Right hindlimb (tissue), 1 donor: ENCODE measurements around the gene SLC36A3.
"Not testable (repeated sequence)": the region's sequence is repeated elsewhere in the genome, so short reads cannot be mapped to it uniquely, and the experiment has no call there.

Experiments
- DNase-seq: peaks from one replicate; pipeline ENCODE4 v3.0.0-alpha.2; 2018

Gene SLC36A3

DNA sequence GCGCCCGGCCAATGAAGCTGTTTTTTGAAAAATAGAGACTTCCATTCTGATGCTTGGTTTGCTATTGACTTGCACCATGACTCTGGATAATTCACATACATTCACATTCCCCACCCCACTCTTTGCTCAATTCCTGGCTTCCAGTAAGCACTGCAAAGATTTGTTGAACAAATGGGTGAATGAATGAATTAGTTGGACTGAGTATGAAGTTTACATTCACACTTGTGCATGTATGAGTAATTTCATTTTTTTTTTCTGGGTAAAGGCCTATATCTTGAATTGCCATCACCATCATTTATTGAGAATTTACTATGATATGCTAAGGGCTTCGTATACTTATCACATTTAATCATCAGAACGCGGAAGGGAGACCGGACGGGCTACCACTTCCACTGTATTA is 65.9 kb downstream of the SLC36A3 start:
- no peak for DNase-seq

DNA sequence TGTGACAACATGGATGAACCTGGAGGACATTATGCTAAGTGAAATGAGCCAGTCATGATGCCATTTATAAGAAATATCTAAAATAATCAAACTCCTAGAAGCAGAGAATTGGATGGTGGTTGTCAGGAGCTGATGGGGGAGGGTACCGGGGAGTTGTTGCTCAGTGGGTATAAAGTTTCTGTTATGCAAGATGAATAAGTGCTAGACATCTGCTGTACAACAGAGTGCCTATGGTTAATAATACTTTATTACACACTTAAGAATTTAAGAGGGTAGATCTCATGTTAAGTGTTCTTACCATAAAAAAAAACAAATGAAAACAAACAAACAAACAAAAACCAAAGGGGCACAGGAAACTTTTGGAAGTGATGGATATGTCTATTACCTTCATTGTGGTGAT is 66.7 kb downstream of the SLC36A3 start:
- no peak for DNase-seq

DNA sequence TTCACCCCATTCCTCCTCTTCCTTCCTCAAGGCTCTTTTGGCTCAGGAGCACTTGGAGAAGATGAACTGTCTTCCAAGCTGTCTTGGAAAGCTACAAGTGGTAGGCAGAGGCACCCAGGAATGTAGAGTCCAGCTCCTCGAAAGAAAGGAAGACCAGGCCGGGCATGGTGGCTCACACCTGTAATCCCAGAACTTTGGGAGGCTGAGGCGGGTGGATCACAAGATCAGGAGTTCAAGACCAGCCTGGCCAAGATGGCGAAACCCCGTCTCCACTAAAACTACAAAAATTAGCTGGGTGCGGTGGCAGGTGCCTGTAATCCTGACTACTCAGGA is 68.4 kb downstream of the SLC36A3 start:
- DNase-seq: not testable (repeated sequence)

DNA sequence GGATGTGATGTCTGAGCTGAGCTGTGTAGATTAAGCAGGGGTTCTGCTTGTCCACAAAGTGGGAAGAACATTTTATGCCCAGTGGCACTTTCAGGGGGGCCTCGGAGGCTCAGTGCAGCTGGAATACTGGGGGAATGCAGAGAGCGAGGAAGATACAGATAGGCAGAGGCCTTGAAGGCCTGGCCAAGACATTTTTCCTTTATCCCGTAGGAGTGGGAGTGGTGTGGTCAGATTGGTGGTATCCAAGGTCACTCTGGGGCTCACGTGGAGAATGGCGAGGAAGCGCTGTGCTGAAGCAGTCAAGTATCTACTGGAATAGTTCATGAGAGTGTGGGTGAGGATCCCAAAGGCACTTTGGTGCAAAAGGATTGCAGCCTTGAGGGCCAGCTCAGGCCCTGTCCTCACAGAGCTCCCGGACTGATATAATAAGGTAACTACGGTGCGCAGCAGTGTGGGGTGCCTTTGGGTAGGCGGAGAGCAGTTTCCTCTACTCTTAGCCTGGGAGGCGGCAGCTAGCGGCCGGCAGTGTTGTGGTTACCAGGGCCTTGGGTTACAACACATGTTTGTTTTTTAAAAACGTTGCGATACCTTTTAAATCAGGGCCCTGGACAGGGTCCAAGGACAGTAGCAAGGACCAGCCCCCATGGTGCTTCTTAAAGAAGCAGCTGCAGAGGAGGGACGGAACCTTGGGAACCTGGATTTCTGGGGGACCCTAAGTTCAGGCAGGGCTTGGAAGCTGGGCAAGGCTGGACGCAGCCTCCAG is 68.9 kb downstream of the SLC36A3 start:
- DNase-seq: peak; percentile 67

DNA sequence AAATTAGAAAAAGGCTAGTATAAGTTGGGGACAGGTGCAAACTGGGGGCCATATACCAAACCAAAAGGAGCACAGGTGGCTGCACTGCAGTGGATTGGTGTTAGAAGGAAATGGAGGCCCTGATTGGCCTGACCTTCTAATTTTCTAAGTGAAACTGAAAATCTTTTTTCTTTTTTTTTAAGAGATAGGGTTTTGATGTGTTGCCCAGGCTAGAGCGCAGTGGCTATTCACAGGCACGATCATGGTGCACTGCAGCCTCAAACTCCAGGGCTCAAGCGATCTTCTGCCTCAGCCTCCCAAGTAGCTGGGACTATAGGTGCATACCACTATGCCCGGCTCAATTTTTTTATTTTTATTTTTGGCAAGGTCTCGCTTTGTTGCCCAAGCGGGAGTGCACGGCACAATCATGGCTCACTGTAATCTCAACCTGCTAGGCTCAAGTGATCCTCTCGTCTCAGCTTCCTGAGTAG is 69.9 kb downstream of the SLC36A3 start:
- DNase-seq: no peak

DNA sequence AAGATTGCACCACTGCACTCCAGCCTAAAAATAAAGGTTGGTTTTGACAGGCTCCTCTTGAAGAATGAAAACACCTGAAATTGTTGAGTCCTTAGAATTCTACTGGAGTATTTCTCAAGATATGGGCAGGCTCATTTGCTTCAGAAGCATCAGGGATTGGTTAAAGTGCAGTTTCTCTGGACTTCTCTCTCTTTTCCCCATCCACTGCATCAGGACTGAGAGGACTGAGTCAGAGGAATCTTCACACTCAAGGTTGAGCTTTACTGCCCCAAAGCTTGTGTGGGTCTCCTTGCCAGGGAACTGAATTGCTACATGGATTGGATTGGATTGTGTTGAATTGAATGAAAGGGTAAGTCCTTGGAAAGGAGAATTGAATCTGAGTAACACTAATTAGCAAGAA is 72.2 kb downstream of the SLC36A3 start:
- DNase-seq: no peak

DNA sequence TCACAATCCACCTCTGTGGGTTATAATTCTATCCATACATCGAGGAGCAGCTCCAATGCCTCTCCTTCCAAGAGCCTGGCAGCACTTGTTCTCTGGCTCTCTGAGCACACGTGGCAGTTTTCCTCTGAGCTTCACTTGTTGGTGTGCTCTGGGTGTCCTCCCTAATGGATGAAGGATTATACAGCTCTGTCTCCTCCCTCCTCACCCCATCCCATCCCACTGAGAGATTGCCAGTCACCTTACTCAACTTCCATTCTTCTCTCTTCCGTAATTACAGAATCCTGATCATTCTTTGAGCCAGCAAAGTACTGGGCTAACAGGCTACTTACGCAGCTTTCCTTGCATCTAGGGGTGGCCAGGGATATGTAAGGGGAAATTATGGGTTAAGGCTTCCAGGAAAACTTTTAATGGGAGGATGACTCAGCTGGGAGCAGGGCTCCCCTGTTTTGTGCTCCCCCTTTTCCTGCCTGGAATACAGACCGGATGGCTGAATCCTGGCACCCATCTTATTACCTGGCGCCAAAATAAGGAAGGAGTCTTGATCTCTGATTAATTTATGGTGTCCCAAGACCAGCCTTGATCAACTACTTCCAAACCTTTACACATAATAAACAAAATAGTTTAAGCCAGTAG is 73.4 kb downstream of the SLC36A3 start:
- no peak for DNase-seq

DNA sequence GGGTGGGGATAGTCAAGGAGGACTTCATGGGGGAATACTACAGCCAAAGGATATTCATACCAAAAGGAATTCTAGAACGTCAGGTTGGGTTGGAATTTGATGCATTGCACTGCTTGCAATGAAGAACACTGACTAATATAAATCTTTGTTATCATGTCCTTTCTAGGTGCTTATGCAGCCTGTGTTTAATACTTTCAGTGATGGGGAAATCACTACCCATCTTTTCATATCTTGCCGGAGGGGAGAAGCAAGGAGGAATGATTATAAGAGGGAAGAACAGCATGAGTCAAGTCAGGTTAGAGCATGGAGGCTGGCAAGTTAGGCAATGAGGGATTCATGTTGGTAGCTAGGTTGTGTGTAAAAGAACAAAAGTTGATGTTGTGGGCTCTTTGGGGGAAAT is 74.6 kb downstream of the SLC36A3 start:
- no peak for DNase-seq

DNA sequence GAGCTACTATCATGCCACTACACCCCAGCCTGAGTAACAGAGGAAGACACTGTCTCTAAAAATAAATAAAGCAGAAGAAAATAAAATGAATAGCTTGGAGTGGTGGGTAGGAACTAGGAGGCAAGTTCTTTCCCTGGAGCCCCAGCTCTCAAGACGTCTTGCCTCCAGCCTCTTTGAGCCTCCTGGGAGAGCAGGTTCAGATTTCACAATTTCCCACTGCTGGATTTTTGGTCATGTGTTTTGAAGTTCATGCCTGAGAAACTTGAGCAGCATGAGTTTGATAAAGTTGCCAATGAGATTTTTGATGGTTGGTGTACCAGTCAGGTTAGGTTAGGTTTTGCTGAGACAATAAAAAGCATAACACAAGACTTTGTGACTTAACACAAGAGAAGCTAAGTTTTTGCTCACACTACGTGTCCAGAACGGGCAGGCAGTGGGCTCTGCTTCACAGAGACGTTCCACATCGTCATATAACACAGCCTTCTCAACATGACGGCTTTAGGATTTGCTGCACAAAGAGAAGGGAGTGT is 75.6 kb downstream of the SLC36A3 start:
- no peak for DNase-seq
